Fibroblast of lung (primary cell): ENCODE results near the gene DTWD2. TPM values are rescaled to one million over a fixed set of nuclear protein-coding genes. Genes with fewer than 3 reads are reported as not detected.
A peak's percentile ranks its signal among the peaks of the same experiment; 100 is the strongest.

Experiments
- DNase-seq, 2 donors: peaks; one replicate each; pipeline versions ENCODE4 v3.0.0 to v3.0.0-alpha.2; 2010; ENCODE audit warnings: low read depth in 2 of 2
- H2AFZ ChIP-seq: 2 replicates; pipeline ENCODE4 v1.5.1; 2012; ENCODE audit warnings: low read length, control low read depth, inconsistent platforms
- H3K27ac ChIP-seq: 2 replicates; pipeline ENCODE4 v1.5.1; 2011; ENCODE audit warnings: low read length, control low read depth; ENCODE audit not compliant: insufficient read depth
- H3K27me3 ChIP-seq: 2 replicates; pipeline ENCODE4 v1.5.1; 2011; ENCODE audit warnings: mild to moderate bottlenecking, low read length; ENCODE audit not compliant: control insufficient read depth, insufficient read depth
- H3K36me3 ChIP-seq: 2 replicates; pipeline ENCODE4 v1.5.1; 2011; ENCODE audit warnings: low read length; ENCODE audit not compliant: control insufficient read depth, insufficient read depth
- H3K4me1 ChIP-seq: 2 replicates; pipeline ENCODE4 v1.5.1; 2011; ENCODE audit warnings: low read length; ENCODE audit not compliant: control insufficient read depth, insufficient read depth; ENCODE audit errors: extremely low read depth
- H3K4me2 ChIP-seq: 2 replicates; pipeline ENCODE4 v1.5.1; 2011; ENCODE audit warnings: low read length, control low read depth; ENCODE audit not compliant: insufficient read depth; ENCODE audit errors: extremely low read depth
- H3K4me3 ChIP-seq, 4 experiments: fragments of 200-600 bp in 1 of 4; sonication (generic) in 1 of 4; replicated peaks in 1 of 4; 2 replicates each; pipeline ENCODE4 v1.5.1; 2011 to 2016; ENCODE audit warnings: low read length in 4 of 4, low read depth in 3 of 4, mild to moderate bottlenecking in 3 of 4, control low read depth in 2 of 4, inconsistent platforms in 1 of 4, mixed read lengths in 1 of 4; ENCODE audit not compliant: insufficient read depth in 1 of 4; ENCODE audit errors: control extremely low read depth in 1 of 4
- H3K79me2 ChIP-seq: 2 replicates; pipeline ENCODE4 v1.5.1; 2012; ENCODE audit warnings: mild to moderate bottlenecking, low read length, inconsistent platforms; ENCODE audit not compliant: control insufficient read depth, insufficient read depth
- H3K9ac ChIP-seq: 2 replicates; pipeline ENCODE4 v1.5.1; 2011; ENCODE audit warnings: mild to moderate bottlenecking, low read length, control low read depth; ENCODE audit not compliant: insufficient read depth
- H3K9me3 ChIP-seq: 2 replicates; pipeline ENCODE4 v1.5.1; 2012; ENCODE audit warnings: low read depth, low read length; ENCODE audit not compliant: control insufficient read depth, insufficient read depth
- H4K20me1 ChIP-seq: 2 replicates; pipeline ENCODE4 v1.5.1; 2011; ENCODE audit warnings: low read length; ENCODE audit not compliant: control insufficient read depth, insufficient read depth; ENCODE audit errors: extremely low read depth
- EZH2 ChIP-seq: IDR thresholded peaks from 2 replicates; pipeline ENCODE4 v1.5.1; 2012; ENCODE audit warnings: low read length, control low read depth, mild to moderate bottlenecking; ENCODE audit errors: missing control alignments
- polyA plus RNA-seq, 2 donors: library from polyadenylated mRNA; depleted of rRNA in 1 of 2; stranded (reverse) in 1 of 2; unstranded in 1 of 2; fragments of >200 nt; gene quantifications; 2 replicates each; pipeline ENCODE4 v1.2.1, GENCODE V29; 2011 to 2012; ENCODE audit warnings: missing spikeins in 1 of 2
- total RNA-seq: library from RNA; depleted of rRNA; stranded (reverse); fragments of >200 nt; gene quantifications from 2 replicates; pipeline ENCODE4 v1.2.1, GENCODE V29; 2014
- TF ChIP-seq, protein P1 (sequence below), 2 donors: IDR thresholded peaks in 1 of 2; conservative IDR thresholded peaks in 1 of 2; 1 replicate in 1 of 2; 2 replicates in 1 of 2; pipeline ENCODE4 v1.5.1; 2011 to 2012; ENCODE audit warnings: low read length in 2 of 2, control low read depth in 1 of 2, inconsistent platforms in 1 of 2, low read depth in 1 of 2, mild to moderate bottlenecking in 1 of 2

DTWD2 gene
- total and polyA plus RNA-seq, 2 donors (not counting 1 experiment from before 2014, with no cell fraction given), result 2.8 to 4.8 TPM

GRCh38 chr5:118963169-118963568, 25.2 kb downstream of the DTWD2 start:
- Histone ChIP-seq H3K79me2 (no peaks in the 10 kb centered on the region), H3K27ac (no peak overlapping the region), H2AFZ (no peak overlapping the region), H3K9me3 (no peaks in the 10 kb centered on the region), H3K4me3 (no peak overlapping the region), H3K27me3 (no peaks in the 10 kb centered on the region), H3K9ac (no peak overlapping the region), H3K4me1 (no peaks in the 10 kb centered on the region), H3K36me3 (no peaks in the 10 kb centered on the region), H4K20me1 (no peaks in the 10 kb centered on the region), H3K4me2 (no peak overlapping the region)
- TF ChIP-seq, protein P1, sequence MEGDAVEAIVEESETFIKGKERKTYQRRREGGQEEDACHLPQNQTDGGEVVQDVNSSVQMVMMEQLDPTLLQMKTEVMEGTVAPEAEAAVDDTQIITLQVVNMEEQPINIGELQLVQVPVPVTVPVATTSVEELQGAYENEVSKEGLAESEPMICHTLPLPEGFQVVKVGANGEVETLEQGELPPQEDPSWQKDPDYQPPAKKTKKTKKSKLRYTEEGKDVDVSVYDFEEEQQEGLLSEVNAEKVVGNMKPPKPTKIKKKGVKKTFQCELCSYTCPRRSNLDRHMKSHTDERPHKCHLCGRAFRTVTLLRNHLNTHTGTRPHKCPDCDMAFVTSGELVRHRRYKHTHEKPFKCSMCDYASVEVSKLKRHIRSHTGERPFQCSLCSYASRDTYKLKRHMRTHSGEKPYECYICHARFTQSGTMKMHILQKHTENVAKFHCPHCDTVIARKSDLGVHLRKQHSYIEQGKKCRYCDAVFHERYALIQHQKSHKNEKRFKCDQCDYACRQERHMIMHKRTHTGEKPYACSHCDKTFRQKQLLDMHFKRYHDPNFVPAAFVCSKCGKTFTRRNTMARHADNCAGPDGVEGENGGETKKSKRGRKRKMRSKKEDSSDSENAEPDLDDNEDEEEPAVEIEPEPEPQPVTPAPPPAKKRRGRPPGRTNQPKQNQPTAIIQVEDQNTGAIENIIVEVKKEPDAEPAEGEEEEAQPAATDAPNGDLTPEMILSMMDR (conservative IDR thresholded peaks at IDR 0.05 in 1 of 2, IDR thresholded peaks at IDR 0.05 in 1 of 2; ENCODE audit: low read depth in 1 of 2, low read length in 2 of 2), result no peak
- DNase-seq, result no peak

DNA sequence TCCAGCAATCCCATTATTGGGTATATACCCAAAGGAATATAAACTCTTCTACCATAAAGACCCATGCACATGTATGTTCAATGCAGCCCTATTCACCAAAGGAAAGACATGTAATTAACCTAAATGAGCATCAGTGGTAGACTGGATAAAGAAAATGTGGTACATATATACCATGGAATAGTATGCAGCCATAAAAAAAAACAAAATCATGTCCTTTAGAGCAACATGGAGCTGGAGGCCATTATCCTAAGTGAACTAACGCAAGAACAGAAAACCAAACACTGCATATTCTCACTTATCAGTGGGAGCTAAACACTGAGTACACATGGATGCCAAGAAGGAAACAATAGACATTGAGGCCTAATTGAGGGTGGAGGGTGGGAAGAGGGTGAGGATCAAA, 27.8 kb downstream of the DTWD2 start:
- H3K9me3 ChIP-seq, result no peaks in the 10 kb centered on the region
- no peak for DNase-seq
- no peaks in the 10 kb centered on the region for H3K4me1 ChIP-seq

DNA sequence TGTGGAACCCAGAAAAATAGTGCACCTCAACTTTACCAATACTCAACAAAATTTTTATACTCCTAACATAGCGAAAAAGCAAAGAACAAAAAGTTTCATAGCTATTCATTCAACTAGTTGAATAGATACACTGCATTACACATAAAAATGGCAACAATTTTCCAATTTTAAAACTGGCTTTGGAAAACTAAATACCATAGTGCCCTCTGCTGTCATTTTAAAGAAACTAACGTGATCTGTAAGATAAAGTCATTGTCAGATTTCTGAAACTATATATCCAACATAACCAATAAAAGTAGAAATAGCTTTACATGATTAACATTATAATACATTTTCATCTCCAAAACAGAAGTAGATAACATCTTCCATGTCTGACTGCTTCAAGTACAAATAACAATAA, 31.6 kb downstream of the DTWD2 start:
- no peak overlapping the region for H3K4me2 ChIP-seq
- H3K79me2 ChIP-seq, result no peaks in the 10 kb centered on the region
- H2AFZ ChIP-seq, result no peak overlapping the region
- H3K36me3 ChIP-seq, result no peaks in the 10 kb centered on the region
- no peaks in the 10 kb centered on the region for H3K9me3 ChIP-seq
- no peak for TF ChIP-seq EZH2
- TF ChIP-seq, protein P1 (conservative IDR thresholded peaks at IDR 0.05 in 1 of 2, IDR thresholded peaks at IDR 0.05 in 1 of 2; ENCODE audit: low read depth in 1 of 2, low read length in 2 of 2), result peak in 1 of 2 donors; percentile 38
- no peaks in the 10 kb centered on the region for H3K4me1 ChIP-seq
- DNase-seq, result peak in 1 of 2 donors; percentile 62
- no peak overlapping the region for H3K27ac ChIP-seq
- no peak overlapping the region for H3K9ac ChIP-seq
- H3K4me3 ChIP-seq, result no peak overlapping the region
- H3K27me3 ChIP-seq, result no peaks in the 10 kb centered on the region
- no peaks in the 10 kb centered on the region for H4K20me1 ChIP-seq

More for the DNA sequence above, 27.8 kb downstream of the DTWD2 start:
- Histone ChIP-seq H3K27me3 (no peaks in the 10 kb centered on the region), H3K79me2 (no peaks in the 10 kb centered on the region), H3K27ac (no peak overlapping the region), H3K9ac (no peak overlapping the region), H4K20me1 (no peaks in the 10 kb centered on the region), H3K4me2 (no peak overlapping the region), H2AFZ (no peak overlapping the region), H3K36me3 (no peaks in the 10 kb centered on the region), H3K4me3 (no peak overlapping the region)
- no peak for TF ChIP-seq EZH2
- TF ChIP-seq, protein P1 (conservative IDR thresholded peaks at IDR 0.05 in 1 of 2, IDR thresholded peaks at IDR 0.05 in 1 of 2; ENCODE audit: low read depth in 1 of 2, low read length in 2 of 2), result no peak
